ENCODE measurements around the gene RBMS2. TPM values are rescaled to one million over a fixed set of nuclear protein-coding genes. Genes with fewer than 3 reads are reported as not detected.

The RBMS2 gene
- total RNA-seq, 1 experiment from 2014 or later, result 18.2 TPM

DNA sequence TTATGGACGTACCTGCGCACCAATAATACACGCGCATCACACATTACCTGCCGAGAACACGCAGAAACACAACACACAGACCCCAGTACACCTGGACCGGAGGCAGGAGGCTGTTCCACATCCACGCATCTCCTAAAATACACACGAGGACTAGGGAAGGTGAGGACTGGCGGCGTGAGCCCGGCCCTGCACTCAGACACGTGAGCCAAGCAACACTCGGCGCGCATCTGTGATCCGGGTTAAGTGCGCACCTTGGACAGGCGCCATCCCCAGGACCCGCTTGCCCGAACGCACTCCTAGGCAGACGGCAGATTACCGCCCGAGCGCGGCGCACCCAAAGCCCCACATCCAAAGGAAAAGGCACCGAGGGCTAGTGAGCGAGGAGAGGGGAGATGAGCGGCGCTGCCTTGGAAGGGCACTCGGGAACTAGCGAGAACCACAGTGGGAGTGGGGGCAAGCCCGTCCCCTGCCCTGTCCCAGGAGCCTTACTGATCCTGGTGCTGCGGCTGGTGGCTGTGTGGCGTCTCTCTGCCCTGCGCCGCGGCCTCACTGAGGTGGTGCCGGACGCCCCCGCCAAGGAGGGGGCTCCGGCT, 34.1 kb upstream of the RBMS2 start:
- no peak overlapping the region for H3K27ac ChIP-seq (ENCODE audit: low read length)
- peak; percentile 76 for ATAC-seq
- intact Hi-C loops (cut with micrococcal nuclease; ENCODE audit: unreplicated experiment), result no loop called here
- TF ChIP-seq, protein P1, sequence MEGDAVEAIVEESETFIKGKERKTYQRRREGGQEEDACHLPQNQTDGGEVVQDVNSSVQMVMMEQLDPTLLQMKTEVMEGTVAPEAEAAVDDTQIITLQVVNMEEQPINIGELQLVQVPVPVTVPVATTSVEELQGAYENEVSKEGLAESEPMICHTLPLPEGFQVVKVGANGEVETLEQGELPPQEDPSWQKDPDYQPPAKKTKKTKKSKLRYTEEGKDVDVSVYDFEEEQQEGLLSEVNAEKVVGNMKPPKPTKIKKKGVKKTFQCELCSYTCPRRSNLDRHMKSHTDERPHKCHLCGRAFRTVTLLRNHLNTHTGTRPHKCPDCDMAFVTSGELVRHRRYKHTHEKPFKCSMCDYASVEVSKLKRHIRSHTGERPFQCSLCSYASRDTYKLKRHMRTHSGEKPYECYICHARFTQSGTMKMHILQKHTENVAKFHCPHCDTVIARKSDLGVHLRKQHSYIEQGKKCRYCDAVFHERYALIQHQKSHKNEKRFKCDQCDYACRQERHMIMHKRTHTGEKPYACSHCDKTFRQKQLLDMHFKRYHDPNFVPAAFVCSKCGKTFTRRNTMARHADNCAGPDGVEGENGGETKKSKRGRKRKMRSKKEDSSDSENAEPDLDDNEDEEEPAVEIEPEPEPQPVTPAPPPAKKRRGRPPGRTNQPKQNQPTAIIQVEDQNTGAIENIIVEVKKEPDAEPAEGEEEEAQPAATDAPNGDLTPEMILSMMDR (IDR thresholded peaks at IDR 0.05), result no peak
- TF ChIP-seq SIN3A (IDR thresholded peaks at IDR 0.05; ENCODE audit: borderline replicate concordance, insufficient read depth, low read depth, low read length) (no peak), TCF7L2 (IDR thresholded peaks at IDR 0.05; ENCODE audit: low read depth, low read length) (no peak), POLR2AphosphoS5 (IDR thresholded peaks at IDR 0.05; ENCODE audit: low read depth, low read length) (no peak)
- TF ChIP-seq, protein P2, sequence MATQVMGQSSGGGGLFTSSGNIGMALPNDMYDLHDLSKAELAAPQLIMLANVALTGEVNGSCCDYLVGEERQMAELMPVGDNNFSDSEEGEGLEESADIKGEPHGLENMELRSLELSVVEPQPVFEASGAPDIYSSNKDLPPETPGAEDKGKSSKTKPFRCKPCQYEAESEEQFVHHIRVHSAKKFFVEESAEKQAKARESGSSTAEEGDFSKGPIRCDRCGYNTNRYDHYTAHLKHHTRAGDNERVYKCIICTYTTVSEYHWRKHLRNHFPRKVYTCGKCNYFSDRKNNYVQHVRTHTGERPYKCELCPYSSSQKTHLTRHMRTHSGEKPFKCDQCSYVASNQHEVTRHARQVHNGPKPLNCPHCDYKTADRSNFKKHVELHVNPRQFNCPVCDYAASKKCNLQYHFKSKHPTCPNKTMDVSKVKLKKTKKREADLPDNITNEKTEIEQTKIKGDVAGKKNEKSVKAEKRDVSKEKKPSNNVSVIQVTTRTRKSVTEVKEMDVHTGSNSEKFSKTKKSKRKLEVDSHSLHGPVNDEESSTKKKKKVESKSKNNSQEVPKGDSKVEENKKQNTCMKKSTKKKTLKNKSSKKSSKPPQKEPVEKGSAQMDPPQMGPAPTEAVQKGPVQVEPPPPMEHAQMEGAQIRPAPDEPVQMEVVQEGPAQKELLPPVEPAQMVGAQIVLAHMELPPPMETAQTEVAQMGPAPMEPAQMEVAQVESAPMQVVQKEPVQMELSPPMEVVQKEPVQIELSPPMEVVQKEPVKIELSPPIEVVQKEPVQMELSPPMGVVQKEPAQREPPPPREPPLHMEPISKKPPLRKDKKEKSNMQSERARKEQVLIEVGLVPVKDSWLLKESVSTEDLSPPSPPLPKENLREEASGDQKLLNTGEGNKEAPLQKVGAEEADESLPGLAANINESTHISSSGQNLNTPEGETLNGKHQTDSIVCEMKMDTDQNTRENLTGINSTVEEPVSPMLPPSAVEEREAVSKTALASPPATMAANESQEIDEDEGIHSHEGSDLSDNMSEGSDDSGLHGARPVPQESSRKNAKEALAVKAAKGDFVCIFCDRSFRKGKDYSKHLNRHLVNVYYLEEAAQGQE (IDR thresholded peaks at IDR 0.05; ENCODE audit: insufficient read depth in 1 of 2, low read depth in 2 of 2, low read length in 1 of 2), result no peak
- H3K27me3 ChIP-seq (ENCODE audit: control insufficient read depth, insufficient read depth, low read length), result peaks cover 15% of the 10 kb centered on the region
- no peaks in the 10 kb centered on the region for H3K9me3 ChIP-seq (ENCODE audit: control insufficient read depth, insufficient read depth, low read depth, low read length)
- no peak for DNase-seq (ENCODE audit: low read depth, low spot score)
- BruUV-seq (replicated peaks), result no TSS peak
- in situ Hi-C loops (cut with HindIII; ENCODE audit: low pct_unique_long_range_greater_than_20kb, low sequenced_read_pairs), result no loop called here
- CTCF ChIA-PET, result interaction anchor here (0.7 kb wide), 1 partner anchor 115 kb away, joined by 7 read pairs; no protein-coding TSS in a partner anchor
- POLR2A ChIA-PET, result interaction anchor here (0.7 kb wide), 1 partner anchor 98 kb away, joined by 9 read pairs; no protein-coding TSS in a partner anchor
- H3K4me1 ChIP-seq (ENCODE audit: control insufficient read depth, insufficient read depth, low read length), result 0 out of 2 replicates have a peak, but pooled peaks cover 7% of the 10 kb centered on the region
- H3K36me3 ChIP-seq (ENCODE audit: control insufficient read depth, insufficient read depth, low read length), result no peaks in the 10 kb centered on the region
- peak overlapping the region; percentile 55 to 64 for H3K4me3 ChIP-seq (ENCODE audit: low read depth in 2 of 2, low read length in 2 of 2)

DNA sequence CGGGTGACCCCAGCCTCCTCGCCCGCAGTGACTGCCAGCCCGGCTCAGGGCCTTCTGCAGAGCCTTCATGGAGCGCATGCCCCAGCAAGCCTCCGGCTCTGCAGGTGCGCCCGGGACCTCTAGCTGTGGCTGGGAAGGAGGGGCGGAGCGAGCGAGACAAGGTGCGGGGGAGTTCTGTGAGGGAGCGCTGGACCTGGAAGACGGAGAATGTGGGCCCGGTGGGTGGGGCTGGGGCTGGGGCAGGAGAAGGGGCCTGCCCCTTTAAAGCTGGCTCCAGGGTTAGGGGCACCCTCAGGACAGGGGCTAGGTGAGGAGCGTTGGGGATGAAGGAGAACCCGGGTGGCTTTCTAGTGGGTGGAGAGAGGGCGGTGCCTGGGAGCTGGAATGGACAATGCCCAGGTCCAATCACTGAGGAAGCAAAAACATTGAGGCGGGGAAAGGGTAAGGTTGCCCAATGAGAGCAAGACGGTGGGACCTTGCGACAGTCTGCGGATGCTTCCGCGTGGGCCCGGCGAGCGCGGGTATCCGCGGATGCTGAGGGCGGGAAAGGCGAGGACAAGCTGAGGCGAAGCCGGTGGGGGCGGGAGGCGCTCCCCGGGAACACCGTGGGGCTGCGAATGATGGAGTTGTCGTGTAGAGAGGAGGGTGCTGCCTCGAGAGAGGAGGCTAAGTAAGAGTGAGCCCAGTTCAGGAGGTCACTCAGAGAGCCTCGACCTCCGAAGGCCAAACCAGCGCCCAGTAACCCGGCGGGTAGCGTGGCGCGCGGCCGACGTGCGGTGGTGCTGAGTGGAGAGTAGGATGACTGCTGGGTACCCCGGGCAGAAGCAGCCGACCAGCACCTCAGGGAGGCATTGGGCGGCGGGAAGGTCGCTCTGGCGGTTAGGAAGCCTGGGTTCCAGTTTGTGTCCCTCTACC, 33.3 kb upstream of the RBMS2 start, which contains the start of gene GLS2:
Gene GLS2 (minus strand): TSS at position 121 of the 915 bp plus-strand sequence. CDS start 43 bp downstream, at position 78.
- BruUV-seq (replicated peaks), result no TSS peak
- Histone ChIP-seq H3K9me3 (ENCODE audit: control insufficient read depth, insufficient read depth, low read depth, low read length) (no peaks in the 10 kb centered on the region), H3K27me3 (ENCODE audit: control insufficient read depth, insufficient read depth, low read length) (peaks cover 18% of the 10 kb centered on the region), H3K4me3 (ENCODE audit: low read depth in 2 of 2, low read length in 2 of 2) (peak within 1 kb of the TSS; percentile 55 to 64), H3K36me3 (ENCODE audit: control insufficient read depth, insufficient read depth, low read length) (no peaks in the 10 kb centered on the region), H3K4me1 (ENCODE audit: control insufficient read depth, insufficient read depth, low read length) (0 out of 2 replicates have a peak, but pooled peaks cover 7% of the 10 kb centered on the region), H3K27ac (ENCODE audit: low read length) (no peak within 1 kb of the TSS)
- intact Hi-C loops (cut with micrococcal nuclease; ENCODE audit: unreplicated experiment), result no loop called here
- TF ChIP-seq SIN3A (IDR thresholded peaks at IDR 0.05; ENCODE audit: borderline replicate concordance, insufficient read depth, low read depth, low read length) (no peak), POLR2AphosphoS5 (IDR thresholded peaks at IDR 0.05; ENCODE audit: low read depth, low read length) (no peak), TCF7L2 (IDR thresholded peaks at IDR 0.05; ENCODE audit: low read depth, low read length) (no peak)
- TF ChIP-seq, protein P2 (IDR thresholded peaks at IDR 0.05; ENCODE audit: insufficient read depth in 1 of 2, low read depth in 2 of 2, low read length in 1 of 2), result no peak
- TF ChIP-seq, protein P1 (IDR thresholded peaks at IDR 0.05), result no peak
- DNase-seq (ENCODE audit: low read depth, low spot score), result peak; percentile 56
- ChIA-PET CTCF (interaction anchor here (0.7 to 1.1 kb wide), 2 partner anchors 86 to 116 kb away, joined by 6 to 7 read pairs; no protein-coding TSS in a partner anchor), POLR2A (interaction anchor here (0.7 kb wide), 1 partner anchor 99 kb away, joined by 9 read pairs; no protein-coding TSS in a partner anchor)
- in situ Hi-C loops (cut with HindIII; ENCODE audit: low pct_unique_long_range_greater_than_20kb, low sequenced_read_pairs), result no loop called here
- peak; percentile 95 for ATAC-seq

Data from Panc1 (cell line).